ENCODE data around the gene DLL4.

DLL4 gene

GRCh38 chr15:40944510-40945296 is 15.6 kb downstream of the DLL4 start:
- no peaks in the 10 kb centered on the region for H3K27me3 ChIP-seq (ENCODE audit: insufficient read depth, low read length, poor library complexity)
- peaks cover 32% of the 10 kb centered on the region for H3K4me1 ChIP-seq (ENCODE audit: insufficient read depth, low read length)
- peaks cover 3% of the 10 kb centered on the region; the same call in 1 of the 2 replicates for H4K20me1 ChIP-seq (ENCODE audit: insufficient read depth, low read length)
- no peak for ATAC-seq (ENCODE audit: insufficient read depth, low read depth)
- no peak overlapping the region for H3K27ac ChIP-seq (ENCODE audit: low read length)
- TF ChIP-seq EZH2 (IDR thresholded peaks at IDR 0.05; ENCODE audit: borderline replicate concordance, low read depth, low read length, severe bottlenecking) = no peak
- TF ChIP-seq CTCF (IDR thresholded peaks at IDR 0.05; ENCODE audit: borderline replicate concordance, extremely low read depth, low read length, poor library complexity, severe bottlenecking) = no peak
- no peak overlapping the region for H3K4me2 ChIP-seq (ENCODE audit: insufficient read depth, low read length)
- H3K9ac ChIP-seq (ENCODE audit: low read depth, low read length) = no peak overlapping the region
- no peaks in the 10 kb centered on the region for H3K36me3 ChIP-seq (ENCODE audit: insufficient read depth, low read length)
- H2AFZ ChIP-seq (ENCODE audit: low read depth, low read length) = no peak overlapping the region
- DNase-seq = no peak
- no peaks in the 10 kb centered on the region for H3K79me2 ChIP-seq (ENCODE audit: insufficient read depth, low read length)
- no peaks in the 10 kb centered on the region for H3K9me3 ChIP-seq (ENCODE audit: insufficient read depth, low read length, severe bottlenecking)
- no peak overlapping the region for H3K4me3 ChIP-seq (ENCODE audit: low read depth in 1 of 2, low read length in 2 of 2)

DNA sequence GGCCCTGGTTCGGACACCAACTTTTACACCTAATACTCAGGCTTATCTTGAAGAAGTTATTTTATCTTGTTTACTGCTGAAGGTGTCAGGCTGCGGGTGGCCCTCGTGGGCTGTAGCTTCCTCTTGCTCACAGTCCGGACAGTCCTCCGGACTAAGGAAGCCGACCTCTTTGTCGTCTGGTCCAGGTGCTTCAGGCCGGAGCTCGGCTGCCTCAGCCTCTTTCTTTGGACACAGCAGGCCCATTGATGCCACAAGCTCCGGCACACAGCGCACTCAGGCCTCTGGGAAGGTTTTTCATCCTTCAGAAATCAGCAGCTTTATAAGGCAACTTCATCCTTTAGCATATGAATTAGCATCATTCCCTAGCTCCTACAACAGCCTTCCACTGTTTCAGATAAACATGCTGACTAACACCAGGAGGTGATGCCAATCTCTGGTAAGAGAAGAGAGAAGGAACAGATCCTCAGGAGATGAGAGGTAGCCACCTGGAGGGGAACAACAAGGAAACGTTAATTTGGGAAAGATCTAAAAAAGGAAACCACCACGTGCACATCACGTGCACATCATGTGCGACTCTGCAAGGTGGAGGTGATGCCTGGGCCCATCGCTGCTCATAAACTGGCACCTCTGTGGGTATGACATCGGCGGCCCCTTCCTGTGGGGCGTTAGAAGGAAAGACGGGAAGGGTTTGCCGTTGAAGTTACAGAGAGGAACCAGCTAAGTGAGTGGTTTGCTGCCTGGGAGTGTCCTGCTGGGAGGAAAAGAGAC is 19.8 kb downstream of the DLL4 start:
- H4K20me1 ChIP-seq (ENCODE audit: insufficient read depth, low read length) = no peaks in the 10 kb centered on the region
- H3K9me3 ChIP-seq (ENCODE audit: insufficient read depth, low read length, severe bottlenecking) = no peaks in the 10 kb centered on the region
- no peaks in the 10 kb centered on the region for H3K79me2 ChIP-seq (ENCODE audit: insufficient read depth, low read length)
- H3K27me3 ChIP-seq (ENCODE audit: insufficient read depth, low read length, poor library complexity) = no peaks in the 10 kb centered on the region
- no peak for ATAC-seq (ENCODE audit: insufficient read depth, low read depth)
- no peak overlapping the region for H3K27ac ChIP-seq (ENCODE audit: low read length)
- no peak overlapping the region for H3K9ac ChIP-seq (ENCODE audit: low read depth, low read length)
- no peak overlapping the region for H3K4me2 ChIP-seq (ENCODE audit: insufficient read depth, low read length)
- no peak overlapping the region for H3K4me3 ChIP-seq (ENCODE audit: low read depth in 1 of 2, low read length in 2 of 2)
- H3K36me3 ChIP-seq (ENCODE audit: insufficient read depth, low read length) = no peaks in the 10 kb centered on the region
- no peak for DNase-seq
- TF ChIP-seq EZH2 (IDR thresholded peaks at IDR 0.05; ENCODE audit: borderline replicate concordance, low read depth, low read length, severe bottlenecking) (no peak), CTCF (IDR thresholded peaks at IDR 0.05; ENCODE audit: borderline replicate concordance, extremely low read depth, low read length, poor library complexity, severe bottlenecking) (no peak)
- H2AFZ ChIP-seq (ENCODE audit: low read depth, low read length) = no peak overlapping the region
- H3K4me1 ChIP-seq (ENCODE audit: insufficient read depth, low read length) = peaks cover 19% of the 10 kb centered on the region

- no peaks in the 10 kb centered on the region for H3K27me3 ChIP-seq (ENCODE audit: insufficient read depth, low read length, poor library complexity)
- no peak overlapping the region for H3K9ac ChIP-seq (ENCODE audit: low read depth, low read length)
- peaks cover 24% of the 10 kb centered on the region for H3K4me1 ChIP-seq (ENCODE audit: insufficient read depth, low read length)
- no peak overlapping the region for H3K27ac ChIP-seq (ENCODE audit: low read length)
- no peak for ATAC-seq (ENCODE audit: insufficient read depth, low read depth)
- no peaks in the 10 kb centered on the region for H3K9me3 ChIP-seq (ENCODE audit: insufficient read depth, low read length, severe bottlenecking)
- no peaks in the 10 kb centered on the region for H3K79me2 ChIP-seq (ENCODE audit: insufficient read depth, low read length)
- H3K36me3 ChIP-seq (ENCODE audit: insufficient read depth, low read length) = no peaks in the 10 kb centered on the region
- no peak for TF ChIP-seq CTCF (IDR thresholded peaks at IDR 0.05; ENCODE audit: borderline replicate concordance, extremely low read depth, low read length, poor library complexity, severe bottlenecking)
- no peak for TF ChIP-seq EZH2 (IDR thresholded peaks at IDR 0.05; ENCODE audit: borderline replicate concordance, low read depth, low read length, severe bottlenecking)
- no peak overlapping the region for H3K4me3 ChIP-seq (ENCODE audit: low read depth in 1 of 2, low read length in 2 of 2)
- H3K4me2 ChIP-seq (ENCODE audit: insufficient read depth, low read length) = no peak overlapping the region
- no peaks in the 10 kb centered on the region for H4K20me1 ChIP-seq (ENCODE audit: insufficient read depth, low read length)
- H2AFZ ChIP-seq (ENCODE audit: low read depth, low read length) = no peak overlapping the region
- DNase-seq = no peak
Observed at GRCh38 chr15:40949756-40950207, 20.6 kb downstream of the DLL4 start.
